ENCODE measurements around the gene PAX7. TPM values are rescaled to one million over a fixed set of nuclear protein-coding genes. Genes with fewer than 3 reads are reported as not detected.

Gene PAX7
- total RNA-seq, 2 donors from 2014 or later = 0.32 TPM; not detected in 1

DNA sequence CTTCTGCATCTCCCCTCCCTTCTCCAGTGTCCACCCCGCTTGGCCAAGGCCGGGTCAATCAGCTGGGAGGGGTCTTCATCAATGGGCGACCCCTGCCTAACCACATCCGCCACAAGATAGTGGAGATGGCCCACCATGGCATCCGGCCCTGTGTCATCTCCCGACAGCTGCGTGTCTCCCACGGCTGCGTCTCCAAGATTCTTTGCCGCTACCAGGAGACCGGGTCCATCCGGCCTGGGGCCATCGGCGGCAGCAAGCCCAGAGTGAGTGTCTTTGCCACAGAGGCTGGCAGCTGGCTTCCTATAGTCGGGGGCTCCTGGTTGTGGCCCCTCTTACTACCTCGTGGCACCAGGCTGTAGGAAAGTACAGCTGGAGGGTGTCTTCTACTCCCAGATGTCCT lies 3.6 kb downstream of the PAX7 start:
- H3K27ac ChIP-seq = no peak overlapping the region
- no peak for DNase-seq (ENCODE audit: low spot score)
- no peak for TF ChIP-seq POLR2A (IDR thresholded peaks at IDR 0.05)
- TF ChIP-seq, protein P1, sequence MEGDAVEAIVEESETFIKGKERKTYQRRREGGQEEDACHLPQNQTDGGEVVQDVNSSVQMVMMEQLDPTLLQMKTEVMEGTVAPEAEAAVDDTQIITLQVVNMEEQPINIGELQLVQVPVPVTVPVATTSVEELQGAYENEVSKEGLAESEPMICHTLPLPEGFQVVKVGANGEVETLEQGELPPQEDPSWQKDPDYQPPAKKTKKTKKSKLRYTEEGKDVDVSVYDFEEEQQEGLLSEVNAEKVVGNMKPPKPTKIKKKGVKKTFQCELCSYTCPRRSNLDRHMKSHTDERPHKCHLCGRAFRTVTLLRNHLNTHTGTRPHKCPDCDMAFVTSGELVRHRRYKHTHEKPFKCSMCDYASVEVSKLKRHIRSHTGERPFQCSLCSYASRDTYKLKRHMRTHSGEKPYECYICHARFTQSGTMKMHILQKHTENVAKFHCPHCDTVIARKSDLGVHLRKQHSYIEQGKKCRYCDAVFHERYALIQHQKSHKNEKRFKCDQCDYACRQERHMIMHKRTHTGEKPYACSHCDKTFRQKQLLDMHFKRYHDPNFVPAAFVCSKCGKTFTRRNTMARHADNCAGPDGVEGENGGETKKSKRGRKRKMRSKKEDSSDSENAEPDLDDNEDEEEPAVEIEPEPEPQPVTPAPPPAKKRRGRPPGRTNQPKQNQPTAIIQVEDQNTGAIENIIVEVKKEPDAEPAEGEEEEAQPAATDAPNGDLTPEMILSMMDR (IDR thresholded peaks at IDR 0.05) = no peak
- TF ChIP-seq POLR2AphosphoS5 (IDR thresholded peaks at IDR 0.05) = no peak
- peaks cover 87% of the 10 kb centered on the region for H3K27me3 ChIP-seq (replicated peaks; ENCODE audit: insufficient read depth)
- WGBS = 4% methylated on average over 16 of the region's 16 CpGs
- intact Hi-C loops (cut with DNase I) = no loop called here
- H3K36me3 ChIP-seq = no peaks in the 10 kb centered on the region
- H3K4me1 ChIP-seq (replicated peaks) = peaks cover 4% of the 10 kb centered on the region
- no peaks in the 10 kb centered on the region for H3K9me3 ChIP-seq
- no peak overlapping the region for H3K4me3 ChIP-seq

DNA sequence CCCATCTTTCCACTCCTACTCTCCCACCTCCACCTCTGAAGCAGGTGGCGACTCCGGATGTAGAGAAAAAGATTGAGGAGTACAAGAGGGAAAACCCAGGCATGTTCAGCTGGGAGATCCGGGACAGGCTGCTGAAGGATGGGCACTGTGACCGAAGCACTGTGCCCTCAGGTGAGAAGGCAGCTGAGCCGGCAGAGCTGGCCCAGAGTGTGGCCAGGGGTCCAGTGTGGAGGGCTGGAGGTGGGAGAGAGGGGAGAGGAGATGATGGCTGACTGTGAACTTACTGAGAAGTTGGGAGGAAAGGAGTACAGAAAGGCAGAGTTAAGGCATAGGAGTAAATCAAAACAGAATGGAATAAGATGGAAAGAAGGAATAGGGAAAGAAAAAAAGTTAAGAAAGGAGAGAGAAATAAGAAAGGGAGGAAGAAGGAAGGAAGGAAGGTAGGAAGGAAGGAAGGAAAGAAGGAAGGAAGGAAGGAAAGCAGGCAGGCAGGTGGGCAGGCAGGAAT lies 4.5 kb downstream of the PAX7 start:
- no peak overlapping the region for H3K27ac ChIP-seq
- H3K4me1 ChIP-seq (replicated peaks) = peaks cover 4% of the 10 kb centered on the region
- DNase-seq (ENCODE audit: low spot score) = no peak
- intact Hi-C loops (cut with DNase I) = no loop called here
- 8% methylated on average over 5 of the region's 5 CpGs for WGBS
- H3K9me3 ChIP-seq = no peaks in the 10 kb centered on the region
- peaks cover 88% of the 10 kb centered on the region for H3K27me3 ChIP-seq (replicated peaks; ENCODE audit: insufficient read depth)
- TF ChIP-seq, protein P1 (IDR thresholded peaks at IDR 0.05) = no peak
- no peak for TF ChIP-seq POLR2A (IDR thresholded peaks at IDR 0.05)
- no peak for TF ChIP-seq POLR2AphosphoS5 (IDR thresholded peaks at IDR 0.05)
- H3K36me3 ChIP-seq = no peaks in the 10 kb centered on the region
- no peak overlapping the region for H3K4me3 ChIP-seq

DNA sequence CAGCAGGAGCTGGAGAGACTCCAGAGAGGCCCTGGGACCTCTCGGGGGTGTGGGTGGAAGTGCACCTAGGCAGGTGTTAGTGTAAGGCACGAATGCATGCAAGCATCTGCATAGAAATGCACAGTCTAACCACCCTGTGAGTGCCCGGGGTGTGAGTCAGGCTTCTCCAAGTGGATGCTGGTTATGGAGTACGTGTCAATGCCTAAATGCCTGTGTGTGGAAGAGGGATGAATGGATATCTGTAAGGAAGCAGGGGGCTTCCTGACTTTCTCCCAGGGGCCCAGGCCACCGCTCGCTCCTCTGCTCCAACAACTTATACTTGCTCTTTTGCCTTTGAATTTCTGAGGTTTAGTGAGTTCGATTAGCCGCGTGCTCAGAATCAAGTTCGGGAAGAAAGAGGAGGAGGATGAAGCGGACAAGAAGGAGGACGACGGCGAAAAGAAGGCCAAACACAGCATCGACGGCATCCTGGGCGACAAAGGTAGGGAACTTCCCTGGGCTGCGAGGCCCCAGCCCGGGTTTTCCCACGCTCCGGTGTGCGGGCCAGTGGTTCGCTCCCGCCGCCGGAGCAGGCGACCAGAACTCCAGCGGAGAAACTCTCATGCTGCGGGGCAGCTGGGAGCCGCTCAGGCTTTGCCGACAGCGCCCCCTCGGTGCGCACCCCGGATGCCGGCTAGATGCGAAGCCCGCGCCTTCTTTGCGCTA lies 5.4 kb downstream of the PAX7 start:
- H3K36me3 ChIP-seq = no peaks in the 10 kb centered on the region
- intact Hi-C loops (cut with DNase I) = no loop called here
- H3K27me3 ChIP-seq (replicated peaks; ENCODE audit: insufficient read depth) = peaks cover 87% of the 10 kb centered on the region
- TF ChIP-seq POLR2A (IDR thresholded peaks at IDR 0.05) (no peak), POLR2AphosphoS5 (IDR thresholded peaks at IDR 0.05) (no peak)
- TF ChIP-seq, protein P1 (IDR thresholded peaks at IDR 0.05) = no peak
- H3K4me3 ChIP-seq = no peak overlapping the region
- no peaks in the 10 kb centered on the region for H3K9me3 ChIP-seq
- 7% methylated on average over 32 of the region's 40 CpGs for WGBS
- no peak overlapping the region for H3K27ac ChIP-seq
- H3K4me1 ChIP-seq (replicated peaks) = peaks cover under 1% of the 10 kb centered on the region
- DNase-seq (ENCODE audit: low spot score) = no peak

DNA sequence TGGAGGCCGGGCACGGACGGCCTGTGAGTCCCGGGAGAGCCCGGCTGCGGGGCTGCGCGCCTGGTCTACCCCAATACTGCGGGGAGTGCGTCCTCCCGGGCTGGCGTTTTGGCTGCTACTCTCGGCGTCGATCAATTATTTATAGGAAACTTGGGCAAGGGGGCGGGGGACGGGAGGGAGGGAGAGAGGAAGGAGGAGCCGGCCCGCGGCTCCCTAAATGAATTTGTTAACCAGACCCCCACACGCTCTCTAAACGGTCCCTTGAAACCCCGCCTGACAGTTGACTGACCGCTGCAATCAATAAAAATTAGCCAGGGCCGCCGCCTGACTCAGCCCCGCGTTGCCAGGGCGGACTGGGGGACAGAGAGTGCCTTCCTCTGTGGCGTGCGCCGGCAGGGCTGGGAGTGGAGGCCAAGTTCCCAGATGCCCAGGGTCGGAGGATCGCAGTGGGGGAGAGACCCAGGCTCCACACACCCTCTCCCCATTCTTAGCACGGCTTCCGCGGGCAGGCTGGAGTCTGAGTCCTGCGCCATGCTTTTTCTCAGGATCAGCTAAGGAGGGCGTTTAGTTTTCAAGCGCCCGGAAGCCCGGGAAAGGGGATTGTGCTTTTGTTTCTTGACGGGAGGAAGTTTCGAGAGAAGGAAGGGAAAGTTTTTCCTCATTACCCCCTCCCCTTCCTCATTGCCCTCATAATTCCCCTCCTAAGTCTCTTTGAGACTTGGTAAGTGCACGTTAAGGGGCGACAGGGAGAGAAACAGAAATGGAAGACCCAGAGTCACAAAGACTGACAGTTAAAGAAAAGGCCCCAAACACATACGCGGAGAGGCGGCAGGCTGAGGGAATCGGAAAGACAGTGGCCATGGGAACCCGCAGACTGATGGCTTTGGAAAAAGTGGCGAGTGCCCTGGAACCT lies 6.2 kb downstream of the PAX7 start:
- peaks cover 87% of the 10 kb centered on the region for H3K27me3 ChIP-seq (replicated peaks; ENCODE audit: insufficient read depth)

More for the DNA sequence above, 6.2 kb downstream of the PAX7 start:
- DNase-seq (ENCODE audit: low spot score) = no peak
- TF ChIP-seq POLR2A (IDR thresholded peaks at IDR 0.05) (no peak), POLR2AphosphoS5 (IDR thresholded peaks at IDR 0.05) (no peak)
- TF ChIP-seq, protein P1 (IDR thresholded peaks at IDR 0.05) = no peak
- Histone ChIP-seq H3K4me1 (replicated peaks) (no peaks in the 10 kb centered on the region), H3K36me3 (no peaks in the 10 kb centered on the region), H3K27ac (no peak overlapping the region), H3K9me3 (no peaks in the 10 kb centered on the region), H3K4me3 (no peak overlapping the region)
- 5% methylated on average over 45 of the region's 52 CpGs for WGBS
- intact Hi-C loops (cut with DNase I) = no loop called here

All from prostate gland (tissue), 2 donors.